A549 treated with AZD9567 at 1 μM for 4 hours (cell line): Measurements from ENCODE around the gene SPOPL. TPM values are rescaled to one million over a fixed set of nuclear protein-coding genes. Genes with fewer than 3 reads are reported as not detected.

Experiments
- total RNA-seq: library from RNA; stranded (reverse); fragments of 200-300 nt; extraction: Qiagen RNA extraction; gene quantifications from 5 replicates; pipeline ENCODE4 v1.2.3, GENCODE V29; 2022; ENCODE audit not compliant: insufficient read depth

Gene SPOPL
- total RNA-seq: 6.4 to 11.2 TPM (median 8.8 TPM) in 5 replicates

DNA sequence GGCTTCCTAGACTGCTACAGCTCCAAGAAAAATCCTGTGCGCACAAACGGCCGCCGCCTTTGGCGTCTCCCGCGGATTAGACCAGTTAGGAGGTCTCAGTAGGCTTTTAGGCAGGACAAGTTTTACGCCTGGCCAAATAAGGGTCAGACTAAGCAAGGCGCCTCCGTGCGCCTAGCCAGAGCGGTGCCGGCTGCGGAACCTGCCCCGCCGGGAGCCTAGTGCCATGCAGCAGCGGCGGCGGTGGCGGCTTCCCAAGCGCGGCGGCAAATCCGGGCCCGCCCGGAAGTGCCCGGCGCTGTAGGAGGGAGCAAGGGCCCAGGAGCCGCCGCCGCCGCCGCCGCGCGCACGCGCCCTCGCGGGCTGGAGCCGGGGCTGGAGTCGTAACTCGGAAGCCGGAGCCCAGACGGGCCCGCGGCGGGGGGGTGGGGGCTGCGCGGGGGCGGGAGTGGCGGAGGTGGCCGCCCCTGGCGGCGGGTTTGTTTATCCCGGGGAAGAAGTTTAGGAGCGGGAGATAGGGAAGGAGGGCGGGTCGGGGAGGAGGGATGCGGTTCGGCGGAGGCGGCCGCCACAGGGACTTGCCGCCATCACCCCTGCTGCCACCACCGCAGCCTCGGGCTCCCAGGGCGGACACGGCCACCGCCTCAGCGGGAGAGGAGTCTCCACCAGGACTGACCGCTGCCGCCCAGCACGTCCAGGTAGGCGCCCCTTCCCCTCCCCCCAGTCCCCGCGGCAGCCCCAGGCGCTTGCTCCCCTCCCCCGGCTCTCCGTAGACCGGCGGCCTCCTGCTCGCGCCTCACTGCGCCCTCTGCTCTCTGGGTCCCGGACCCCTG is at the start of gene SPOPL:
Gene SPOPL (plus strand): TSS at position 346 of the 830 bp plus-strand sequence. CDS start 48,447 bp downstream, outside the sequence.

